ENCODE results near the gene KMT5B.

Gene KMT5B

DNA sequence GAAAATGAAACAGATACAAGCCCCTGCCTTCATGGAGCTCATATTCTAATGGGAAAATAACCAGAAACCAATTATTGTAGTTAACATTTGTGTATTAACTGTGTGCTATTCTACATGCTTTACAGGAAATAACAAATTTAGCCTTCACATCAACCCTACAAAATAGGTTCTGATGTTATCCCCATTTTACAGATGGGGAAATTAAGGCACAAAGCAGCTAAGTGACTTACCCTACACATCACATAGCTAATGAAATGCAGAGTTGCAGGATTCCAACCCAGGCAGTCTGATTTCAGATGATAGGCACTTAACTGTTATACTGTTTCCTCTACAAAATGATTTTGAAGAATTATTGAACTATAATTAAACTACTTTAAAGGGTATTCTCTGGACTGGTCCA lies 43.7 kb downstream of the KMT5B start:
- no peaks in the 10 kb centered on the region for H3K4me1 ChIP-seq (ENCODE audit: control insufficient read depth, low read length)
- H3F3A ChIP-seq (ENCODE audit: control insufficient read depth, insufficient read depth) = no peaks in the 10 kb centered on the region
- TF ChIP-seq EZH2phosphoT487 (IDR thresholded peaks at IDR 0.05; ENCODE audit: borderline replicate concordance, low read length) = no peak
- TF ChIP-seq, protein P1, sequence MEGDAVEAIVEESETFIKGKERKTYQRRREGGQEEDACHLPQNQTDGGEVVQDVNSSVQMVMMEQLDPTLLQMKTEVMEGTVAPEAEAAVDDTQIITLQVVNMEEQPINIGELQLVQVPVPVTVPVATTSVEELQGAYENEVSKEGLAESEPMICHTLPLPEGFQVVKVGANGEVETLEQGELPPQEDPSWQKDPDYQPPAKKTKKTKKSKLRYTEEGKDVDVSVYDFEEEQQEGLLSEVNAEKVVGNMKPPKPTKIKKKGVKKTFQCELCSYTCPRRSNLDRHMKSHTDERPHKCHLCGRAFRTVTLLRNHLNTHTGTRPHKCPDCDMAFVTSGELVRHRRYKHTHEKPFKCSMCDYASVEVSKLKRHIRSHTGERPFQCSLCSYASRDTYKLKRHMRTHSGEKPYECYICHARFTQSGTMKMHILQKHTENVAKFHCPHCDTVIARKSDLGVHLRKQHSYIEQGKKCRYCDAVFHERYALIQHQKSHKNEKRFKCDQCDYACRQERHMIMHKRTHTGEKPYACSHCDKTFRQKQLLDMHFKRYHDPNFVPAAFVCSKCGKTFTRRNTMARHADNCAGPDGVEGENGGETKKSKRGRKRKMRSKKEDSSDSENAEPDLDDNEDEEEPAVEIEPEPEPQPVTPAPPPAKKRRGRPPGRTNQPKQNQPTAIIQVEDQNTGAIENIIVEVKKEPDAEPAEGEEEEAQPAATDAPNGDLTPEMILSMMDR (IDR thresholded peaks at IDR 0.05; ENCODE audit: low read depth, low read length, poor library complexity, severe bottlenecking) = no peak
- no peak overlapping the region for H3K27ac ChIP-seq (ENCODE audit: low read depth, low read length)
- H4K20me1 ChIP-seq (ENCODE audit: control insufficient read depth, insufficient read depth, low read depth, low read length) = no peaks in the 10 kb centered on the region
- H3K4me2 ChIP-seq (ENCODE audit: low read length) = no peak overlapping the region
- H3K27me3 ChIP-seq (ENCODE audit: control insufficient read depth, low read length) = no peaks in the 10 kb centered on the region
- no peaks in the 10 kb centered on the region for H3K79me2 ChIP-seq (ENCODE audit: control insufficient read depth, low read length)
- no peak overlapping the region for H3K4me3 ChIP-seq (ENCODE audit: low read length)
- H3K36me3 ChIP-seq (ENCODE audit: control insufficient read depth, low read length) = peaks cover 38% of the 10 kb centered on the region
- H3K9me2 ChIP-seq (replicated peaks; ENCODE audit: control insufficient read depth, low read length) = no peaks in the 10 kb centered on the region
- no peaks in the 10 kb centered on the region for H3K9me3 ChIP-seq (ENCODE audit: control insufficient read depth, insufficient read depth, low read length)

DNA sequence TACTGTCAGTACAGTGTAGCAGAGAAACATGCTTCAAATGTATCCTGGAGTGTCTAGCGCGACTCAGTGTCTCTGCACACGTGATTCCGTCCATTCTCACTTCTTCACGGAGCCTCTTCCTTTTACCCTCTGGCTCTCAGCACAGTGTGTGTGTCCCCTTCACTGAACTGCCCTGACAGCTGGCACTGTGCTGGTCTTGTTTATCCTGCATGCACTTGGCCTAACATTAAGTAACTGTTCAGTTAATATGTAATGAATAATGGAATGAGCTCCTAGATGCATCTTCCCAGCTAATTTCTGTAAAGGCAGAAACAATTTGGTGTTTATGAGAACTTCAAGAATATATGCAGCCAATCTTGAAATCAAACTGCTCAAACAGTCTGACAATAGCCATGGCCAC lies 44.4 kb downstream of the KMT5B start:
- Histone ChIP-seq H3K27me3 (ENCODE audit: control insufficient read depth, low read length) (no peaks in the 10 kb centered on the region), H3K4me2 (ENCODE audit: low read length) (no peak overlapping the region), H3K27ac (ENCODE audit: low read depth, low read length) (no peak overlapping the region), H4K20me1 (ENCODE audit: control insufficient read depth, insufficient read depth, low read depth, low read length) (no peaks in the 10 kb centered on the region), H3K4me3 (ENCODE audit: low read length) (no peak overlapping the region), H3F3A (ENCODE audit: control insufficient read depth, insufficient read depth) (no peaks in the 10 kb centered on the region), H3K9me2 (replicated peaks; ENCODE audit: control insufficient read depth, low read length) (no peaks in the 10 kb centered on the region), H3K9me3 (ENCODE audit: control insufficient read depth, insufficient read depth, low read length) (no peaks in the 10 kb centered on the region), H3K4me1 (ENCODE audit: control insufficient read depth, low read length) (no peaks in the 10 kb centered on the region), H3K79me2 (ENCODE audit: control insufficient read depth, low read length) (no peaks in the 10 kb centered on the region), H3K36me3 (ENCODE audit: control insufficient read depth, low read length) (peaks cover 31% of the 10 kb centered on the region)
- TF ChIP-seq EZH2phosphoT487 (IDR thresholded peaks at IDR 0.05; ENCODE audit: borderline replicate concordance, low read length) = no peak
- TF ChIP-seq, protein P1 (IDR thresholded peaks at IDR 0.05; ENCODE audit: low read depth, low read length, poor library complexity, severe bottlenecking) = no peak

DNA sequence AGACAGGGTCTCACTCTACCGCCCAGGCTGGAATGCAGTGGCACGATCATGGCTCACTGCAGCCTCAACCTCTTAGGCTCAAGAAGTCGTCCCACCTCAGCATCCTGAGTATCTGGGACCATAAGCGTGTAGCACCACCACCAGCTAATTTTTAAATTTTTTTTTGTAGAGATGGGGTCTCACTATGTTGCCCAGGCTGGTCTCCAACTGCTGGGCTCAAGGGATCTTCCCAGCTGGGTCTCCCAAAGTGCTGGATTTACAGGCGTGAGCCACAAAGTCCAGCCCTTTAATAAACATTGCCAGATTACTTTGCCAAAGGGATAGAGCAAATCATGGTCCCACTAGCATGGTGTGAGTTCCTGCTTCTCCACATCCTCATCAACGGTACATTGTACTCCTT lies 45.6 kb downstream of the KMT5B start:
- peaks cover 27% of the 10 kb centered on the region for H3K36me3 ChIP-seq (ENCODE audit: control insufficient read depth, low read length)
- no peaks in the 10 kb centered on the region for H3K27me3 ChIP-seq (ENCODE audit: control insufficient read depth, low read length)
- H3K4me2 ChIP-seq (ENCODE audit: low read length) = no peak overlapping the region
- H3F3A ChIP-seq (ENCODE audit: control insufficient read depth, insufficient read depth) = no peaks in the 10 kb centered on the region
- no peaks in the 10 kb centered on the region for H3K9me2 ChIP-seq (replicated peaks; ENCODE audit: control insufficient read depth, low read length)
- no peaks in the 10 kb centered on the region for H3K79me2 ChIP-seq (ENCODE audit: control insufficient read depth, low read length)
- no peaks in the 10 kb centered on the region for H3K4me1 ChIP-seq (ENCODE audit: control insufficient read depth, low read length)
- no peaks in the 10 kb centered on the region for H3K9me3 ChIP-seq (ENCODE audit: control insufficient read depth, insufficient read depth, low read length)
- no peak for TF ChIP-seq EZH2phosphoT487 (IDR thresholded peaks at IDR 0.05; ENCODE audit: borderline replicate concordance, low read length)
- TF ChIP-seq, protein P1 (IDR thresholded peaks at IDR 0.05; ENCODE audit: low read depth, low read length, poor library complexity, severe bottlenecking) = no peak
- no peaks in the 10 kb centered on the region for H4K20me1 ChIP-seq (ENCODE audit: control insufficient read depth, insufficient read depth, low read depth, low read length)
- H3K4me3 ChIP-seq (ENCODE audit: low read length) = no peak overlapping the region
- no peak overlapping the region for H3K27ac ChIP-seq (ENCODE audit: low read depth, low read length)

DNA sequence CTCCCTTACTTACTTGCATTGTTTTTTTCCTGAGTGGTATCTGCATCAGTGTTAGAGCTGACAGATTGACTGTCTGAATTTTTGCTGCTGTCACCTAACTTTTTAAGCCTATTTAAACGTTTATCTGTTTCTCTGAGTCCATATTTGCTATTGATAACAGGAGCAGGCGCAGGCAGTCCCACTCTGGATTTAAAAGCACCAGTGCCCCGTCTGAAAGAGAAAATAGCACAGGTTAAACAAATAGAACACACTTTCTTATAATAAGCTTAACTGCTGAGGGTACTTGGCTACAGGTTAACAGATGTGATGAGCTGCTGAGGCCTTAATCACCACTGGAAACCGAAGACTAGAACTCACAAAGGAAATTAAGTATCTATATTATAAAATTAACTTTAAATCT lies 46.1 kb downstream of the KMT5B start:
- Histone ChIP-seq H3K79me2 (ENCODE audit: control insufficient read depth, low read length) (no peaks in the 10 kb centered on the region), H3K9me2 (replicated peaks; ENCODE audit: control insufficient read depth, low read length) (no peaks in the 10 kb centered on the region), H3K4me1 (ENCODE audit: control insufficient read depth, low read length) (no peaks in the 10 kb centered on the region), H3F3A (ENCODE audit: control insufficient read depth, insufficient read depth) (no peaks in the 10 kb centered on the region), H3K9me3 (ENCODE audit: control insufficient read depth, insufficient read depth, low read length) (no peaks in the 10 kb centered on the region), H3K36me3 (ENCODE audit: control insufficient read depth, low read length) (peaks cover 27% of the 10 kb centered on the region), H3K27me3 (ENCODE audit: control insufficient read depth, low read length) (no peaks in the 10 kb centered on the region), H3K27ac (ENCODE audit: low read depth, low read length) (no peak overlapping the region), H3K4me2 (ENCODE audit: low read length) (no peak overlapping the region), H3K4me3 (ENCODE audit: low read length) (no peak overlapping the region), H4K20me1 (ENCODE audit: control insufficient read depth, insufficient read depth, low read depth, low read length) (no peaks in the 10 kb centered on the region)
- no peak for TF ChIP-seq EZH2phosphoT487 (IDR thresholded peaks at IDR 0.05; ENCODE audit: borderline replicate concordance, low read length)
- TF ChIP-seq, protein P1 (IDR thresholded peaks at IDR 0.05; ENCODE audit: low read depth, low read length, poor library complexity, severe bottlenecking) = no peak

All from DOHH2 (cell line).